OCI-LY3 (cell line): ENCODE measurements around the gene OAF.

Experiments
- EZH2phosphoT487 ChIP-seq: fragments of 200-600 bp; shearing (Covaris generic); IDR thresholded peaks from 2 replicates; pipeline ENCODE4 v1.6.1; 2018; ENCODE audit warnings: antibody characterized with exemption, mixed run types, low read depth
- TF ChIP-seq, protein P1 (sequence below): fragments of 200-600, 300-600 bp; sonication (generic); IDR thresholded peaks from 2 replicates; pipeline ENCODE4 v1.5.1; 2014; ENCODE audit warnings: antibody characterized with exemption, low read length, low read depth

DNA sequence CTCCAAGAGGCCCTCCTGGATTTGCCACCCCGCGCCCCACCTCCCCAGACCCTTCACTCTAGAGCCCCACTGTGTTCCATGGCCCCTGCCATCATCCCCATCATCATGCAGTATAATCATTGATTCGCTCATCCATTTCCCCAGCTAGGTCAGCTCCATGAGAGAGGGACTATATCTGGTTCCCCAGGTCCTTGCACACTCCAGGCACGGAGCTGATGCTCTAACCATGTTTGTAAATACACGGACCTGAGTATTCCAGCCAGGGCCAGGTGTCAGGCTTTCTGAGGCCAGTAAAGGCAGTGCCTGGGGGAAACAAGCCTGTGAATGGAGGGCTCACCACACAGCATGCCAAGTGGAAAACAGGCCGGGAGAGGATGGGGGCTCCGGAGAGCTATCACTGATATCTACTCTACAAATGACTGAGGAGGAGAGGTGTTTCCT is 27.1 kb upstream of the OAF start:
- TF ChIP-seq, protein P1, sequence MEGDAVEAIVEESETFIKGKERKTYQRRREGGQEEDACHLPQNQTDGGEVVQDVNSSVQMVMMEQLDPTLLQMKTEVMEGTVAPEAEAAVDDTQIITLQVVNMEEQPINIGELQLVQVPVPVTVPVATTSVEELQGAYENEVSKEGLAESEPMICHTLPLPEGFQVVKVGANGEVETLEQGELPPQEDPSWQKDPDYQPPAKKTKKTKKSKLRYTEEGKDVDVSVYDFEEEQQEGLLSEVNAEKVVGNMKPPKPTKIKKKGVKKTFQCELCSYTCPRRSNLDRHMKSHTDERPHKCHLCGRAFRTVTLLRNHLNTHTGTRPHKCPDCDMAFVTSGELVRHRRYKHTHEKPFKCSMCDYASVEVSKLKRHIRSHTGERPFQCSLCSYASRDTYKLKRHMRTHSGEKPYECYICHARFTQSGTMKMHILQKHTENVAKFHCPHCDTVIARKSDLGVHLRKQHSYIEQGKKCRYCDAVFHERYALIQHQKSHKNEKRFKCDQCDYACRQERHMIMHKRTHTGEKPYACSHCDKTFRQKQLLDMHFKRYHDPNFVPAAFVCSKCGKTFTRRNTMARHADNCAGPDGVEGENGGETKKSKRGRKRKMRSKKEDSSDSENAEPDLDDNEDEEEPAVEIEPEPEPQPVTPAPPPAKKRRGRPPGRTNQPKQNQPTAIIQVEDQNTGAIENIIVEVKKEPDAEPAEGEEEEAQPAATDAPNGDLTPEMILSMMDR = no peak
- no peak for TF ChIP-seq EZH2phosphoT487
